Erythroblast (primary cell): Measurements from ENCODE around the gene ERGIC3.

Experiments used
- GATA1 ChIP-seq: IDR thresholded peaks from 2 replicates; pipeline ENCODE4 v1.6.1; 2011; ENCODE audit warnings: low read depth, mild to moderate bottlenecking, control low read depth, low read length, moderate library complexity
- POLR2A ChIP-seq: IDR thresholded peaks from 2 replicates; pipeline ENCODE4 v1.6.1; 2011; ENCODE audit warnings: mild to moderate bottlenecking, low read length

- TF ChIP-seq POLR2A (no peak), GATA1 (no peak)
These were observed 20.7 kb downstream of the ERGIC3 start for GRCh38 chr20:35562541-35563110.
